ENCODE data around the gene LDLRAD3.

DNA sequence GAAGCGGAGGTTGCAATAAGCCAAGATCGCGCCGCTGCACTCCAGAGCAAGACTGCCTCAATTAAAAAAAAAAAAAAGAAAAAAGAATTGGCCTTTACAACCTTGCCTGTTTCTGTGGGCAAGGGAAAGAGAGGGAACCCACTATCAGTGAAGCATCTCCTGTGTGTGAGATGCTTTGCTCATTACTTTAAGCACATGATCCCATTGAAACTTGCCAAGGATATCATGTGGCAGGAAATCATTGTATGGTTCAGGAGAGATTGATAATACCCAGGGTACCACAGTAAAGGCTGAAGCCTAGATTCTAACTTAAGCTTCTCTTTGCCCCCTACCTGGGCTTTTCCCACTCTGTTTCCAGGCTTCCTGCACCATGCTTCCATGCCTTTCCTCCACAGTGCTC lies 3.6 kb downstream of the LDLRAD3 start:
- TF ChIP-seq CTCF (IDR thresholded peaks at IDR 0.05) (no peak), EP300 (IDR thresholded peaks at IDR 0.05) (no peak), POLR2AphosphoS5 (IDR thresholded peaks at IDR 0.05) (no peak)

Measured in suprapubic skin (tissue), 4 donors.